Fibroblast of lung (primary cell): ENCODE data around the gene SELENOP.

Source experiments
- EZH2 ChIP-seq: IDR thresholded peaks from 2 replicates; pipeline ENCODE4 v1.5.1; 2012; ENCODE audit warnings: low read length, control low read depth, mild to moderate bottlenecking; ENCODE audit errors: missing control alignments
- TF ChIP-seq, protein P1 (sequence below), 2 donors: IDR thresholded peaks in 1 of 2; conservative IDR thresholded peaks in 1 of 2; 1 replicate in 1 of 2; 2 replicates in 1 of 2; pipeline ENCODE4 v1.5.1; 2011 to 2012; ENCODE audit warnings: low read length in 2 of 2, control low read depth in 1 of 2, inconsistent platforms in 1 of 2, low read depth in 1 of 2, mild to moderate bottlenecking in 1 of 2

- TF ChIP-seq EZH2, result no peak
- TF ChIP-seq, protein P1, sequence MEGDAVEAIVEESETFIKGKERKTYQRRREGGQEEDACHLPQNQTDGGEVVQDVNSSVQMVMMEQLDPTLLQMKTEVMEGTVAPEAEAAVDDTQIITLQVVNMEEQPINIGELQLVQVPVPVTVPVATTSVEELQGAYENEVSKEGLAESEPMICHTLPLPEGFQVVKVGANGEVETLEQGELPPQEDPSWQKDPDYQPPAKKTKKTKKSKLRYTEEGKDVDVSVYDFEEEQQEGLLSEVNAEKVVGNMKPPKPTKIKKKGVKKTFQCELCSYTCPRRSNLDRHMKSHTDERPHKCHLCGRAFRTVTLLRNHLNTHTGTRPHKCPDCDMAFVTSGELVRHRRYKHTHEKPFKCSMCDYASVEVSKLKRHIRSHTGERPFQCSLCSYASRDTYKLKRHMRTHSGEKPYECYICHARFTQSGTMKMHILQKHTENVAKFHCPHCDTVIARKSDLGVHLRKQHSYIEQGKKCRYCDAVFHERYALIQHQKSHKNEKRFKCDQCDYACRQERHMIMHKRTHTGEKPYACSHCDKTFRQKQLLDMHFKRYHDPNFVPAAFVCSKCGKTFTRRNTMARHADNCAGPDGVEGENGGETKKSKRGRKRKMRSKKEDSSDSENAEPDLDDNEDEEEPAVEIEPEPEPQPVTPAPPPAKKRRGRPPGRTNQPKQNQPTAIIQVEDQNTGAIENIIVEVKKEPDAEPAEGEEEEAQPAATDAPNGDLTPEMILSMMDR (conservative IDR thresholded peaks at IDR 0.05 in 1 of 2, IDR thresholded peaks at IDR 0.05 in 1 of 2; ENCODE audit: low read depth in 1 of 2, low read length in 2 of 2), result no peak
Observed at GRCh38 chr5:42811591-42812446, at the start of gene SELENOP.
